Measurements from ENCODE around the gene FBXW7. TPM values are rescaled to one million over a fixed set of nuclear protein-coding genes. Genes with fewer than 3 reads are reported as not detected.

FBXW7 gene
- total and polyA plus RNA-seq, 2 donors (not counting 1 experiment from before 2014, with no cell fraction given), result 23.0 to 125 TPM

DNA sequence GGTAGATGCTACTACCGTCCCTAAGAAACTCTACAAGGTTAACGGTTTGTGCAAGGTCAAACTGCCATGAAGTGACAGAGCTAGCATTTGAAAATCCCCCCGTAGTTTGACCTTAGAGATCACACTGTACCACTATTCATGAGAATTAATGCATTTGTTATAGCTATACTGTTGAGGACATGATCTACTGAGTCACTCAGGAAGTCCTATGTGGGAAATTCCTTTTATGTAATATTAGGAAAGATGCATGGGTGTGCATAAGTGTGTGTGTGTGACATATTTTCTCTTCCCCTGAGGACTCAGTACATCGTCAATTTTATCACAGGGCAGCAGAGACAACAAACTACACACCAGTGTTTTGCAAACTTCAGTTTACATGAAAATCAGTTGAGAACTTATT, 141.1 kb downstream of the FBXW7 start:
- Histone ChIP-seq H3K27ac (ENCODE audit: low read length in 2 of 2) (no peak overlapping the region), H2AFZ (ENCODE audit: insufficient read depth, low read depth, low read length, poor library complexity, severe bottlenecking) (no peak overlapping the region), H3K9me3 (ENCODE audit: control extremely low read depth in 1 of 3, control insufficient read depth in 2 of 3, insufficient read depth in 1 of 3, low read length in 2 of 3) (no peaks in the 10 kb centered on the region), H3K36me3 (replicated peaks in 1 of 2; ENCODE audit: control extremely low read depth in 1 of 2, control insufficient read depth in 1 of 2, extremely low read depth in 1 of 2, insufficient read depth in 2 of 2, low read length in 1 of 2) (no peaks in the 10 kb centered on the region), H3K4me3 (ENCODE audit: control extremely low read depth in 1 of 5, extremely low read depth in 1 of 5, insufficient read depth in 1 of 5, low read depth in 2 of 5, low read length in 4 of 5) (no peak overlapping the region), H4K20me1 (ENCODE audit: control insufficient read depth, insufficient read depth, low read length, poor library complexity, severe bottlenecking) (no peaks in the 10 kb centered on the region), H3K4me2 (replicated peaks; ENCODE audit: low read depth, low read length, poor library complexity, severe bottlenecking) (no peak overlapping the region), H3K4me1 (ENCODE audit: control insufficient read depth in 2 of 2, insufficient read depth in 2 of 2, low read length in 2 of 2) (peaks cover 7 to 9% of the 10 kb centered on the region in 2 donors), H3K79me2 (ENCODE audit: control insufficient read depth, insufficient read depth, low read length) (peaks cover 33% of the 10 kb centered on the region), H3K27me3 (replicated peaks in 1 of 4; ENCODE audit: control extremely low read depth in 1 of 4, control insufficient read depth in 3 of 4, insufficient read depth in 4 of 4, low read length in 3 of 4) (no peaks in the 10 kb centered on the region), H3K9ac (ENCODE audit: low read length) (no peak overlapping the region)
- Mint-ChIP-seq H3K27me3 (no peaks in the 10 kb centered on the region), H3K4me3 (no peak overlapping the region), H3K27ac (no peak overlapping the region), H3K4me1 (peaks cover 21% of the 10 kb centered on the region), H3K9me3 (ENCODE audit: insufficient read depth) (no peaks in the 10 kb centered on the region)
- WGBS (ENCODE audit: insufficient coverage), result no CpG with 5 or more reads among the region's 4 CpGs
- intact Hi-C loops (cut with micrococcal nuclease), result no loop called here
- ATAC-seq (ENCODE audit: low read depth) (no peak), DNase-seq (no peak)
- TF ChIP-seq, protein P1, sequence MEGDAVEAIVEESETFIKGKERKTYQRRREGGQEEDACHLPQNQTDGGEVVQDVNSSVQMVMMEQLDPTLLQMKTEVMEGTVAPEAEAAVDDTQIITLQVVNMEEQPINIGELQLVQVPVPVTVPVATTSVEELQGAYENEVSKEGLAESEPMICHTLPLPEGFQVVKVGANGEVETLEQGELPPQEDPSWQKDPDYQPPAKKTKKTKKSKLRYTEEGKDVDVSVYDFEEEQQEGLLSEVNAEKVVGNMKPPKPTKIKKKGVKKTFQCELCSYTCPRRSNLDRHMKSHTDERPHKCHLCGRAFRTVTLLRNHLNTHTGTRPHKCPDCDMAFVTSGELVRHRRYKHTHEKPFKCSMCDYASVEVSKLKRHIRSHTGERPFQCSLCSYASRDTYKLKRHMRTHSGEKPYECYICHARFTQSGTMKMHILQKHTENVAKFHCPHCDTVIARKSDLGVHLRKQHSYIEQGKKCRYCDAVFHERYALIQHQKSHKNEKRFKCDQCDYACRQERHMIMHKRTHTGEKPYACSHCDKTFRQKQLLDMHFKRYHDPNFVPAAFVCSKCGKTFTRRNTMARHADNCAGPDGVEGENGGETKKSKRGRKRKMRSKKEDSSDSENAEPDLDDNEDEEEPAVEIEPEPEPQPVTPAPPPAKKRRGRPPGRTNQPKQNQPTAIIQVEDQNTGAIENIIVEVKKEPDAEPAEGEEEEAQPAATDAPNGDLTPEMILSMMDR (IDR thresholded peaks at IDR 0.05), result no peak
- TF ChIP-seq EZH2 (IDR thresholded peaks at IDR 0.05; ENCODE audit: borderline replicate concordance, insufficient read depth, low read depth, low read length, poor library complexity, severe bottlenecking), result no peak
- CTCF ChIA-PET, result interaction anchor here (1.1 to 1.5 kb wide), 2 partner anchors 12 to 14 kb away, joined by 3 to 4 read pairs; no protein-coding TSS in a partner anchor
- POLR2A ChIA-PET, result no interaction called here

DNA sequence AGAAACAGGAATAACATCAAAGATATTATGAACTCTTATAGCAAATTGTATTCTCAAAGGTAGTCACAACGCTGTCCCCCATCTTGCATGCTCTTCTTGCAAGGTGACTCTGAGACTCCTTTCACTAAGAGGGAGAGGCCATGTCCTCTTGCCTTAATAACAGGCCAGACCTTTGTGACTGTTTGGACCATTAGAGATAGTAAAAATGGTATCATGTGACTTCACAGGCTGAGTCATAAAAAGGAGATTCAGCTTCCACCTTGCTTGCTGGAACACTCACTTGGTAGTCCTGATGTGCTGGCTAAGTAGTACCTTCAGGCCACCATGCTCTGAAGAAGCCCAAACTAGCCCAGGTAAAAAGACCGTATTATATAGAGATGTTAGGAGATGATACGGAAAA, 143.8 kb downstream of the FBXW7 start:
- Histone ChIP-seq H3K4me3 (ENCODE audit: control extremely low read depth in 1 of 5, extremely low read depth in 1 of 5, insufficient read depth in 1 of 5, low read depth in 2 of 5, low read length in 4 of 5) (no peak overlapping the region), H3K4me1 (ENCODE audit: control insufficient read depth in 2 of 2, insufficient read depth in 2 of 2, low read length in 2 of 2) (no peaks in the 10 kb centered on the region), H3K27me3 (replicated peaks in 1 of 4; ENCODE audit: control extremely low read depth in 1 of 4, control insufficient read depth in 3 of 4, insufficient read depth in 4 of 4, low read length in 3 of 4) (no peaks in the 10 kb centered on the region), H3K36me3 (replicated peaks in 1 of 2; ENCODE audit: control extremely low read depth in 1 of 2, control insufficient read depth in 1 of 2, extremely low read depth in 1 of 2, insufficient read depth in 2 of 2, low read length in 1 of 2) (no peaks in the 10 kb centered on the region), H3K79me2 (ENCODE audit: control insufficient read depth, insufficient read depth, low read length) (peaks cover 30% of the 10 kb centered on the region), H3K9ac (ENCODE audit: low read length) (no peak overlapping the region), H3K27ac (ENCODE audit: low read length in 2 of 2) (no peak overlapping the region), H2AFZ (ENCODE audit: insufficient read depth, low read depth, low read length, poor library complexity, severe bottlenecking) (no peak overlapping the region), H3K9me3 (ENCODE audit: control extremely low read depth in 1 of 3, control insufficient read depth in 2 of 3, insufficient read depth in 1 of 3, low read length in 2 of 3) (no peaks in the 10 kb centered on the region), H3K4me2 (replicated peaks; ENCODE audit: low read depth, low read length, poor library complexity, severe bottlenecking) (no peak overlapping the region), H4K20me1 (ENCODE audit: control insufficient read depth, insufficient read depth, low read length, poor library complexity, severe bottlenecking) (no peaks in the 10 kb centered on the region)
- Mint-ChIP-seq H3K27ac (no peak overlapping the region), H3K4me1 (peaks cover 11% of the 10 kb centered on the region), H3K9me3 (ENCODE audit: insufficient read depth) (no peaks in the 10 kb centered on the region), H3K4me3 (no peak overlapping the region), H3K27me3 (no peaks in the 10 kb centered on the region)
- ATAC-seq (ENCODE audit: low read depth), result no peak
- no peak for DNase-seq
- ChIA-PET CTCF (no interaction called here), POLR2A (no interaction called here)
- intact Hi-C loops (cut with micrococcal nuclease), result no loop called here
- TF ChIP-seq, protein P1 (IDR thresholded peaks at IDR 0.05), result no peak
- TF ChIP-seq EZH2 (IDR thresholded peaks at IDR 0.05; ENCODE audit: borderline replicate concordance, insufficient read depth, low read depth, low read length, poor library complexity, severe bottlenecking), result no peak
- WGBS (ENCODE audit: insufficient coverage), result no CpG with 5 or more reads among the region's 3 CpGs
